ENCODE data around the gene KIF19. TPM values are rescaled to one million over a fixed set of nuclear protein-coding genes. Genes with fewer than 3 reads are reported as not detected.
A peak's percentile ranks its signal among the peaks of the same experiment; 100 is the strongest.

KIF19 gene
- total RNA-seq, 3 donors from 2014 or later = 0.16 to 1.3 (median 0.44) TPM

- intact Hi-C loops (cut with DNase I; ENCODE audit: low total_unique reads) = no loop called here
- no peak for DNase-seq (ENCODE audit: low spot score in 2 of 2)
- no peaks in the 10 kb centered on the region for H3K36me3 ChIP-seq
- H3K4me1 ChIP-seq = no peaks in the 10 kb centered on the region
- TF ChIP-seq POLR2AphosphoS5 (IDR thresholded peaks at IDR 0.05) = no peak
- peak in 1 of 3 donors; percentile 51 for TF ChIP-seq CTCF (IDR thresholded peaks at IDR 0.05)
- H3K4me3 ChIP-seq = no peak overlapping the region
- H3K9me3 ChIP-seq = no peaks in the 10 kb centered on the region
- H3K27me3 ChIP-seq = peaks cover 0 to 14% of the 10 kb centered on the region in 2 donors
- H3K27ac ChIP-seq = no peak overlapping the region
These were observed 29.5 kb upstream of the KIF19 start for GRCh38 chr17:74296548-74296936.

GRCh38 chr17:74297941-74298340 lies 28.1 kb upstream of the KIF19 start:
- DNase-seq (ENCODE audit: low spot score in 2 of 2) = no peak
- Histone ChIP-seq H3K4me3 (no peak overlapping the region), H3K27ac (no peak overlapping the region), H3K36me3 (no peaks in the 10 kb centered on the region), H3K9me3 (no peaks in the 10 kb centered on the region), H3K27me3 (peaks cover 0 to 14% of the 10 kb centered on the region in 2 donors), H3K4me1 (no peaks in the 10 kb centered on the region)
- intact Hi-C loops (cut with DNase I; ENCODE audit: low total_unique reads) = no loop called here
- TF ChIP-seq POLR2AphosphoS5 (IDR thresholded peaks at IDR 0.05) = no peak
- TF ChIP-seq POLR2A (IDR thresholded peaks at IDR 0.05) = no peak
- no peak for TF ChIP-seq CTCF (IDR thresholded peaks at IDR 0.05)

DNA sequence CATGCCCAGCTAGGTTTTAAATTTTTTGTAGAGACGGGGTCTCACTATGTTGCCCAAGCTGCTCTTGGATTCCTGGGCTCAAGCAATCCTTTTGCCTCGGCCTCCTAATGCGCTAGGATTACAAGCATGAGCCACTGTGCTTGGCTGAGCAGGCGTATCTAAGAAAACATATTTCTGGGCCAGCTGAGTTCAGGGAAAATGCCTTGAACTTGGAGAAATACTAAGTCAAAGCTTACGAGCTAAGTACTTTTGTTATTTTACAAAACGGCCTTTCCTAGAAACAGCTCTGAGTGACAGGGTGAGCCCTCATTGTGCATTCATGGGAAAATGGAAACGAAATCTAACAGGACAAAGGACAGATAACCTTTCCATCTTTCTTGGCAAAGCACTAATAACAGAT lies 27.2 kb upstream of the KIF19 start:
- DNase-seq (ENCODE audit: low spot score in 2 of 2) = no peak
- TF ChIP-seq POLR2AphosphoS5 (IDR thresholded peaks at IDR 0.05) (no peak), CTCF (IDR thresholded peaks at IDR 0.05) (no peak), POLR2A (IDR thresholded peaks at IDR 0.05) (no peak)

DNA sequence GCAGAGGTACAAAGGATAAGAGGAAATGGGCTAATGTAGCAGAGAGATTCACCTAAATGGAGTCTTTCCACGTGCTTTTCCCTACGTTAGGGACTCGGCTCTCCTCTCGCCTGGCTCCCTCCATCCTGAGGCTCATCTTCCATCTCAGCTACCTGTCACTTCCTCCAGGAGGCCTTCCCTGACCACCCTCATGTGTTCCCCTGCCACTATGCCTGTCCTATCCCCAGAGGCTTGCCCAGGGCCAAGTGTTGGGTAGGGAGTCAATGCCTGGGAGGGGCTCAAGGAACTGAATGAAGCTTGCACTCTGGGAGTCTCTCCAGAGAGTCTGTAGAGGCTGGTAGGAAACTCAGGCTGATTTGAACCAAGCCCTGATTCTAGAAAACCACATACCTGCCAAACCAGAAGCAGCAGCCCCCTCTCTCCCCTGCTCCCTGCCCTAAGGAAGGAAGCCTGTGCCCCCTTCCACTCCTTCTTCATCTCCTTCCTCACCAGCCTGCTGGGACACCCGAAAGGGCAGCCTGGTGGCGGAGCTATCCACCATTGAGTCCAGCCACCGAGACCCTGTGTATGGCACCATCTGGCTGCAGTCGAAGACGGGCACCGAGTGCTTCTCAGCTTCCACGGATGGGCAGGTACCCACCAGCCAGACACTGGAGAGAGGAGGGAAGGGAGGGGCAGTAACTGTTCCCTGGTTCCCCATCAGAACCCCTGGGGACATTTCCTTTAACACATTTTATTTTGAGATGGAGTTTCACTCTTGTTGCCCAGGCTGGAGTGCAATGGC lies 26.6 kb upstream of the KIF19 start:
- Histone ChIP-seq H3K27me3 (peaks cover 0 to 14% of the 10 kb centered on the region in 2 donors), H3K9me3 (no peaks in the 10 kb centered on the region), H3K4me3 (no peak overlapping the region), H3K4me1 (no peaks in the 10 kb centered on the region), H3K36me3 (no peaks in the 10 kb centered on the region), H3K27ac (no peak overlapping the region)
- intact Hi-C loops (cut with DNase I; ENCODE audit: low total_unique reads) = no loop called here
- DNase-seq (ENCODE audit: low spot score in 2 of 2) = no peak
- TF ChIP-seq CTCF (IDR thresholded peaks at IDR 0.05) = no peak
- no peak for TF ChIP-seq POLR2AphosphoS5 (IDR thresholded peaks at IDR 0.05)
- no peak for TF ChIP-seq POLR2A (IDR thresholded peaks at IDR 0.05)

More for the DNA sequence above, 27.2 kb upstream of the KIF19 start:
- no peaks in the 10 kb centered on the region for H3K9me3 ChIP-seq
- H3K4me3 ChIP-seq = no peak overlapping the region
- H3K27me3 ChIP-seq = peaks cover 0 to 14% of the 10 kb centered on the region in 2 donors
- H3K36me3 ChIP-seq = no peaks in the 10 kb centered on the region
- intact Hi-C loops (cut with DNase I; ENCODE audit: low total_unique reads) = no loop called here
- H3K27ac ChIP-seq = no peak overlapping the region
- H3K4me1 ChIP-seq = no peaks in the 10 kb centered on the region

DNA sequence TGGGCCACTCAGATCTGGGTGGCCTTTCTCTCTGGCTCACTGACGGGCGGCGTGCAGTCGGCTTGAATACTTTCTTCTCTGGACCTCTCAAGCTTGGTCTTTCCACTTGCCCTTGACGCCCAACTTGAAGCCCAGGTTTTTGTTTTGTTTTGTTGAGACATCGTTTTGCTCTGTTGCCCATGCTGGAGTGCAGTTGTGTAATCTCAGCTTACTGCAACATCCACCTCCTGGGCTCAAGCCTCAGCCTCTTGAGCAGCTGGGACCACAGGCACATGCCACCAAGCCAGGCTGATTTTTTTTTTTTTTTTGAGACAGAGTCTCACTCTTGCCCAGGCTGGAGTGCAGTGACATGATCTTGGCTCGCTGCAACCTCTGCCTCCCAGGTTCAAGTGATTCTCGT lies 22.7 kb upstream of the KIF19 start:
- Histone ChIP-seq H3K27me3 (peaks cover 0 to 8% of the 10 kb centered on the region in 2 donors), H3K36me3 (no peaks in the 10 kb centered on the region), H3K9me3 (no peaks in the 10 kb centered on the region), H3K27ac (no peak overlapping the region), H3K4me1 (no peaks in the 10 kb centered on the region), H3K4me3 (no peak overlapping the region)
- intact Hi-C loops (cut with DNase I; ENCODE audit: low total_unique reads) = no loop called here
- DNase-seq (ENCODE audit: low spot score in 2 of 2) = no peak
- no peak for TF ChIP-seq CTCF (IDR thresholded peaks at IDR 0.05)

Measured in breast epithelium (tissue), 4 donors.